OCI-LY7 (cell line): Measurements from ENCODE around the gene WNT3A.
"Not testable (repeated sequence)": the region's sequence is repeated elsewhere in the genome, so short reads cannot be mapped to it uniquely, and the experiment has no call there.

Experiments
- EZH2phosphoT487 ChIP-seq: fragments of 200-600 bp; sonication (generic); IDR thresholded peaks from 2 replicates; pipeline ENCODE4 v1.6.1; 2018; ENCODE audit warnings: low read depth, borderline replicate concordance, mild to moderate bottlenecking, mixed run types, antibody characterized with exemption, low read length, moderate library complexity, mixed read lengths
- TF ChIP-seq, protein P1 (sequence below): fragments of 200-600 bp; sonication (generic); conservative IDR thresholded peaks from 2 replicates; pipeline ENCODE4 v1.5.1; 2014; ENCODE audit warnings: mild to moderate bottlenecking, antibody characterized with exemption, low read length, moderate library complexity, mixed read lengths

DNA sequence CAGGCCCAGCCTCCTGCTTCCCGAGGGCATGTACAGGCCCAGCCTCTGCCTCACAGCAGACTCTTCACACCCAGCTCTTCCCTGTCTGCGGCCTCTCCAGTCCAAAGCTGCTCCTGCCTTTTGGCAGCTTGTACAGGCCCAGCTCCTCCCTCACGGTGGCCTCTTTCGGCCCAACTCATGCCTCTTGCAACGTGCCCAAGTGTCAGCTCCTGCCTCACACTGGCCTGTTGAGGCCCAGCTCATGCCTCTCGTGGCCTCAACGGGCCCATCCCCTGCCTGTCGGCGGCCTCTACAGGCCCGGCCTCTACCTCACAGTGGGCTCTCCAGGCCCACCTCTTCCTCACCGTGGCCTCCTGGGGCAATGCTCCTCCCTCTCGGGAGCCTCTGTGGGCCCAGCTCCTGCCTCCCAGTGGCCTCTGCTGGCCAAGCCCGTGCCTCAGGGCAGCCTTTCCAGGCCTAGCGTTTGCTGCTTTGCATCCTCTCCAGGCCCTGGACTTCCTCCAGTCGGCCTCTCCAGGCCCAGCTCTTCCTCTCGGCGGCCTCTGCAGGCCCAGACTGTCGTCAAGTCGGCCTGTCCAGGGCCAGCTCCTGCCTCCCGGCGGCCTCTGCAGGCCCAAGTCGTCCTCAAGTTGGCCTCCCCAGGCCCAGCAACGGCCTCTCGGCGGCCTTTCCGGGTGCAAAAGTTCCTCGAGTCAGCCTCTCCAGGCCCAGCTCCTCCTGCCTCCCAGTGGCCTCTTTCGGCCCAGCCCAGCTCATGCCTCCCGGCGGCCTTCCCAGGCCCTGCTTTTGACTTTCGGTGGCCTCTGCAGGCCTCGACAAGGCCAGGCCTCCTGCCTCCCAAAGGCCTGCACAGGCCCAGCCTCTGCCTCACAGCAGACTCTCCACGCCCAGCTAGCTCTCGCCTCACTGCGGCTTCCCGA is 36.5 kb upstream of the WNT3A start:
- TF ChIP-seq, protein P1, sequence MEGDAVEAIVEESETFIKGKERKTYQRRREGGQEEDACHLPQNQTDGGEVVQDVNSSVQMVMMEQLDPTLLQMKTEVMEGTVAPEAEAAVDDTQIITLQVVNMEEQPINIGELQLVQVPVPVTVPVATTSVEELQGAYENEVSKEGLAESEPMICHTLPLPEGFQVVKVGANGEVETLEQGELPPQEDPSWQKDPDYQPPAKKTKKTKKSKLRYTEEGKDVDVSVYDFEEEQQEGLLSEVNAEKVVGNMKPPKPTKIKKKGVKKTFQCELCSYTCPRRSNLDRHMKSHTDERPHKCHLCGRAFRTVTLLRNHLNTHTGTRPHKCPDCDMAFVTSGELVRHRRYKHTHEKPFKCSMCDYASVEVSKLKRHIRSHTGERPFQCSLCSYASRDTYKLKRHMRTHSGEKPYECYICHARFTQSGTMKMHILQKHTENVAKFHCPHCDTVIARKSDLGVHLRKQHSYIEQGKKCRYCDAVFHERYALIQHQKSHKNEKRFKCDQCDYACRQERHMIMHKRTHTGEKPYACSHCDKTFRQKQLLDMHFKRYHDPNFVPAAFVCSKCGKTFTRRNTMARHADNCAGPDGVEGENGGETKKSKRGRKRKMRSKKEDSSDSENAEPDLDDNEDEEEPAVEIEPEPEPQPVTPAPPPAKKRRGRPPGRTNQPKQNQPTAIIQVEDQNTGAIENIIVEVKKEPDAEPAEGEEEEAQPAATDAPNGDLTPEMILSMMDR: not testable (repeated sequence)
- TF ChIP-seq EZH2phosphoT487: not testable (repeated sequence)
